Measurements from ENCODE around the gene NOD1. TPM values are rescaled to one million over a fixed set of nuclear protein-coding genes. Genes with fewer than 3 reads are reported as not detected.

NOD1 gene
- total RNA-seq, 4 donors from 2014 or later: 15.6 to 50.4 (median 26.7) TPM

DNA sequence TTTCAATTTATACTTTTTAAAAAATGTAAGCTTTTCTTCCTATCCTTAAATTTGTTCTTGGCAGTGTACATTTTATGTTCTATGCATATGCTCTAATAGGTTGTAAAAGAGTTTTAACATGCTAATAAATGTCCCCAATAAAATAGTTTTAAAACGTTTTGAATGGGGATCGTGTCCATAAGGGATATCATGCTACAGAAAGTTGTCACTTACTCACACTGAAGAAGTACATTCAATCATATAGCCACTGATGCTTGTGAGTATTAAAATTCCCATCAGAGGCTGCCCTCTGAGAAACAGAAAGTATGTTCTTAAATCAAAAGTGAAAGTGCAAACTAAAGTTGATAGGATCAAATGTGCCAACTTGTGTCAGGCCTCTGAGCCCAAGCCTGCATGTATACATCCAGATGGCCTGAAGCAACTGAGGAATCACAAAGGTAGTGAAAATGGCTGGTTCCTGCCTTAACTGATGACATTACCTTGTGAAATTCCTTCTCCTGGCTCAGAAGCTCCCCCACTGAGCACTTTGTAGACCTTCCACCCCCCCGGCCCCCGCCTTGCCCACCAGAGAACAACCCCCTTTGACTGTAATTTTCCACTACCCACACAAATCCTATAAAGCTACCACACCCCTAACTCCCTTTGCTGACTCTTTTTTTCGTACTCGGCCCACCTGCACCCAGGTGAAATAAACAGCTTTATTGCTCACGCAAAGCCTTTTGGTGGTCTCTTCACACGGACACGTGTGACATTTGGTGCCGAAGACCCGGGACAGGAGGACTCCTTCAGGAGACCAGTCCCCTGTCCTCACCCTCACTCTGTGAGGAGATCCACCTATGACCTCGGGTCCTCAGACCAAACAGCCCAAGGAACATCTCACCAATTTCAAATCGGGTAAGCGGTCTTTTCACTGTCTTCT lies 877 bp upstream of the NOD1 start:
- no peaks in the 10 kb centered on the region for H3K9me3 ChIP-seq
- intact Hi-C loops (cut with DNase I): no loop called here
- no peak for DNase-seq
- no peaks in the 10 kb centered on the region for H3K36me3 ChIP-seq
- H3K4me1 ChIP-seq: peaks cover 41 to 45% of the 10 kb centered on the region in 2 donors
- no peaks in the 10 kb centered on the region for H3K27me3 ChIP-seq
- TF ChIP-seq, protein P1, sequence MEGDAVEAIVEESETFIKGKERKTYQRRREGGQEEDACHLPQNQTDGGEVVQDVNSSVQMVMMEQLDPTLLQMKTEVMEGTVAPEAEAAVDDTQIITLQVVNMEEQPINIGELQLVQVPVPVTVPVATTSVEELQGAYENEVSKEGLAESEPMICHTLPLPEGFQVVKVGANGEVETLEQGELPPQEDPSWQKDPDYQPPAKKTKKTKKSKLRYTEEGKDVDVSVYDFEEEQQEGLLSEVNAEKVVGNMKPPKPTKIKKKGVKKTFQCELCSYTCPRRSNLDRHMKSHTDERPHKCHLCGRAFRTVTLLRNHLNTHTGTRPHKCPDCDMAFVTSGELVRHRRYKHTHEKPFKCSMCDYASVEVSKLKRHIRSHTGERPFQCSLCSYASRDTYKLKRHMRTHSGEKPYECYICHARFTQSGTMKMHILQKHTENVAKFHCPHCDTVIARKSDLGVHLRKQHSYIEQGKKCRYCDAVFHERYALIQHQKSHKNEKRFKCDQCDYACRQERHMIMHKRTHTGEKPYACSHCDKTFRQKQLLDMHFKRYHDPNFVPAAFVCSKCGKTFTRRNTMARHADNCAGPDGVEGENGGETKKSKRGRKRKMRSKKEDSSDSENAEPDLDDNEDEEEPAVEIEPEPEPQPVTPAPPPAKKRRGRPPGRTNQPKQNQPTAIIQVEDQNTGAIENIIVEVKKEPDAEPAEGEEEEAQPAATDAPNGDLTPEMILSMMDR (IDR thresholded peaks at IDR 0.05): no peak
- TF ChIP-seq POLR2A (IDR thresholded peaks at IDR 0.05): no peak
- H3K4me3 ChIP-seq (replicated peaks in 1 of 3): peak overlapping the region in 2 of 3 donors; percentile 47 to 68
- peak overlapping the region; percentile 89 to 94 (median 91) for H3K27ac ChIP-seq
- 88 to 90% methylated on average over 14 of the region's 14 CpGs for WGBS, 2 donors

GRCh38 chr7:30476459-30477145 lies 2.0 kb downstream of the NOD1 start:
- intact Hi-C loops (cut with DNase I): no loop called here
- no peak for TF ChIP-seq POLR2A (IDR thresholded peaks at IDR 0.05)
- TF ChIP-seq, protein P1 (IDR thresholded peaks at IDR 0.05): no peak
- WGBS, 2 donors: 73 to 79% methylated on average over 10 of the region's 10 CpGs
- Histone ChIP-seq H3K36me3 (no peaks in the 10 kb centered on the region), H3K27me3 (no peaks in the 10 kb centered on the region), H3K4me1 (peaks cover 69 to 74% of the 10 kb centered on the region in 2 donors), H3K9me3 (no peaks in the 10 kb centered on the region), H3K4me3 (replicated peaks in 1 of 3) (peak overlapping the region in 1 of 3 donors; percentile 47), H3K27ac (peak overlapping the region; percentile 52 to 94 (median 91))
- DNase-seq: peak; percentile 38 to 53

GRCh38 chr7:30475580-30475979 lies 3.0 kb downstream of the NOD1 start:
- TF ChIP-seq, protein P1 (IDR thresholded peaks at IDR 0.05): peak in 1 of 6 experiments; percentile 12
- peak in 1 of 2 donors; percentile 53 for TF ChIP-seq POLR2A (IDR thresholded peaks at IDR 0.05)
- intact Hi-C loops (cut with DNase I): no loop called here
- no peak overlapping the region for H3K4me3 ChIP-seq (replicated peaks in 1 of 3)
- peaks cover 76 to 82% of the 10 kb centered on the region in 2 donors for H3K4me1 ChIP-seq
- H3K36me3 ChIP-seq: no peaks in the 10 kb centered on the region
- H3K27ac ChIP-seq: peak overlapping the region; percentile 52 to 94 (median 91)
- peak; percentile 62 to 67 for DNase-seq
- no peaks in the 10 kb centered on the region for H3K27me3 ChIP-seq
- no peaks in the 10 kb centered on the region for H3K9me3 ChIP-seq
- WGBS, 2 donors: 19 to 33% methylated on average over 6 of the region's 6 CpGs

GRCh38 chr7:30474893-30475292 lies 3.7 kb downstream of the NOD1 start:
- intact Hi-C loops (cut with DNase I): no loop called here

More at GRCh38 chr7:30474893-30475292, 3.7 kb downstream of the NOD1 start:
- no peaks in the 10 kb centered on the region for H3K9me3 ChIP-seq
- no peaks in the 10 kb centered on the region for H3K36me3 ChIP-seq
- peak overlapping the region in 2 of 3 donors; percentile 91 to 94 for H3K27ac ChIP-seq
- no peak for DNase-seq
- no peaks in the 10 kb centered on the region for H3K27me3 ChIP-seq
- no peak overlapping the region for H3K4me3 ChIP-seq (replicated peaks in 1 of 3)
- peaks cover 83 to 89% of the 10 kb centered on the region in 2 donors for H3K4me1 ChIP-seq
- TF ChIP-seq POLR2A (IDR thresholded peaks at IDR 0.05): no peak
- TF ChIP-seq, protein P1 (IDR thresholded peaks at IDR 0.05): no peak
- 74 to 81% methylated on average over 2 of the region's 2 CpGs for WGBS, 2 donors
